Stimulated activated CD8-positive, alpha-beta memory T cell treated with anti-CD3 and anti-CD28 coated beads, Interleukin-7, amount 100 ng/mL, for 1 hour (primary cell): Measurements from ENCODE around the gene NHEJ1.
A peak's percentile ranks its signal among the peaks of the same experiment; 100 is the strongest.

ENCODE experiments used
- DNase-seq, 2 donors: peaks; one replicate each; pipeline ENCODE4 v3.0.0-alpha.2; 2020; ENCODE audit warnings: low read depth in 2 of 2

The NHEJ1 gene

GRCh38 chr2:219057709-219058540, 102.7 kb downstream of the NHEJ1 start:
- DNase-seq = peak; percentile 50 to 52

- DNase-seq = no peak
Observed at GRCh38 chr2:219056896-219057708, 103.5 kb downstream of the NHEJ1 start.

- no peak for DNase-seq
Observed at GRCh38 chr2:219056176-219056895, 104.3 kb downstream of the NHEJ1 start.

- no peak for DNase-seq
Observed at GRCh38 chr2:219054956-219055903, 105.4 kb downstream of the NHEJ1 start.

- no peak for DNase-seq
Observed at GRCh38 chr2:219049282-219049681, 111.3 kb downstream of the NHEJ1 start.

GRCh38 chr2:219045937-219046550, 114.6 kb downstream of the NHEJ1 start:
- DNase-seq = no peak

- DNase-seq = no peak
Observed at GRCh38 chr2:219042750-219043149, 117.9 kb downstream of the NHEJ1 start.

- no peak for DNase-seq
Observed at GRCh38 chr2:219042157-219042556, 118.5 kb downstream of the NHEJ1 start.

GRCh38 chr2:219041252-219041651, 119.4 kb downstream of the NHEJ1 start, which contains the start of gene CFAP65:
Gene CFAP65 (minus strand): TSS chr2:219041516. CDS start chr2:219039048, 2,468 bp downstream.
- DNase-seq = no peak

GRCh38 chr2:219038600-219038999, 122.0 kb downstream of the NHEJ1 start:
- DNase-seq = no peak

GRCh38 chr2:219037783-219038499, 122.7 kb downstream of the NHEJ1 start:
- DNase-seq = no peak

- DNase-seq = no peak
Observed at GRCh38 chr2:219035942-219036341, 124.7 kb downstream of the NHEJ1 start.

GRCh38 chr2:219034823-219035222, 125.8 kb downstream of the NHEJ1 start:
- DNase-seq = no peak

- DNase-seq = no peak
Observed at GRCh38 chr2:219032051-219032745, 128.4 kb downstream of the NHEJ1 start.

- no peak for DNase-seq
Observed at GRCh38 chr2:219031005-219031738, 129.4 kb downstream of the NHEJ1 start.

- no peak for DNase-seq
Observed at GRCh38 chr2:219030177-219030940, 130.3 kb downstream of the NHEJ1 start.

- peak; percentile 46 to 65 for DNase-seq
Observed at GRCh38 chr2:219029829-219030165, 130.8 kb downstream of the NHEJ1 start.
